B cell (primary cell): ENCODE measurements around the gene RAD9A.

Source experiments
- EZH2 ChIP-seq: IDR thresholded peaks from 2 replicates; pipeline ENCODE4 v1.6.1; 2012; ENCODE audit warnings: borderline replicate concordance, low read depth, mild to moderate bottlenecking, moderate library complexity, low read length; ENCODE audit not compliant: insufficient read depth, poor library complexity, severe bottlenecking
- TF ChIP-seq, protein P1 (sequence below): fragments of 200-600 bp; IDR thresholded peaks from one replicate; pipeline ENCODE4 v1.8.0; 2022; ENCODE audit warnings: antibody characterized with exemption, mild to moderate bottlenecking

DNA sequence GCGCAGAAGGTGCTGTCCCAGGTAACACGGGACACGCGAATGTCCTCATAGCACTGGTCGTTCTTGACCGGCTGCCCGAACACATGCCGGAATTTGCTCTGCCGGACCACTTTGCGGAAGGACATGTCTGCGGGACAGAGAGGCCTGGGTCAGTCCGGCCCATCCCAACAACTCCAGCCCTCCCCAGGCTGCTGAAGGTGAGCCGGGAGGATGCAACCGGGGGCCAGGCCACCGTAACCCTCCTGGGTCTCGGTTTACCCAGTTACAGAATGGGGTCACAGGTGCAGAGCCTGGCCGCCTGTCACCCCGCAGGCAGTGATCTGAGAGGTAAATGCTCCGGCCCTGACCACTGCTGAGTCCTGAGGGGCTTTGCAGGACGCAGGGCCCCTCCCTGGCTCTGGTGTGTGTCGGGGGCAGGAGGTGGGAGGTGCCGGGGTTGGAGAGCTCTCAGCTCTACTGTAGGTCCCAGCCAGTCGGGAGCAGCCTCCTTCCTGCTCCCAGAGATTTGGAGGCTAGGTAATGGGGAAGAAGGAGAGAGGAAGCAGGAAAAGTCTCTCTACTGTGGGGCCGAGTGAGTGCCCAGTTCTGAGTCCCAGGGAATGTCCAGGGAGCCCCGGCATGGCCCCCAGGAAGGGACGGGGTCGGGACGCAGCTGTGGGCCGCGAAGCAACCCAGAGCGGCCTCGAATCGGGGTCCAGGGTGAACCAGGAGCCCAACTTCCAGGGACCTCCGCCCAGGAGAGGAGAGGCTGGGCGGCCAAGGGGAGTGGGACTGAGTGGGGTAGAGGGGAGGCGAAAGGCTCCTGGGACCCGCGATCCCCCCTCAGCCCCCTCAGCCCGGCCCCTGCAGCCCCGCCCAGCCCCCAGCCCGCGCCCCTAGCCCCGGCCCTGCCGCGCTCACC, 51.0 kb downstream of the RAD9A start:
- no peak for TF ChIP-seq EZH2
- TF ChIP-seq, protein P1, sequence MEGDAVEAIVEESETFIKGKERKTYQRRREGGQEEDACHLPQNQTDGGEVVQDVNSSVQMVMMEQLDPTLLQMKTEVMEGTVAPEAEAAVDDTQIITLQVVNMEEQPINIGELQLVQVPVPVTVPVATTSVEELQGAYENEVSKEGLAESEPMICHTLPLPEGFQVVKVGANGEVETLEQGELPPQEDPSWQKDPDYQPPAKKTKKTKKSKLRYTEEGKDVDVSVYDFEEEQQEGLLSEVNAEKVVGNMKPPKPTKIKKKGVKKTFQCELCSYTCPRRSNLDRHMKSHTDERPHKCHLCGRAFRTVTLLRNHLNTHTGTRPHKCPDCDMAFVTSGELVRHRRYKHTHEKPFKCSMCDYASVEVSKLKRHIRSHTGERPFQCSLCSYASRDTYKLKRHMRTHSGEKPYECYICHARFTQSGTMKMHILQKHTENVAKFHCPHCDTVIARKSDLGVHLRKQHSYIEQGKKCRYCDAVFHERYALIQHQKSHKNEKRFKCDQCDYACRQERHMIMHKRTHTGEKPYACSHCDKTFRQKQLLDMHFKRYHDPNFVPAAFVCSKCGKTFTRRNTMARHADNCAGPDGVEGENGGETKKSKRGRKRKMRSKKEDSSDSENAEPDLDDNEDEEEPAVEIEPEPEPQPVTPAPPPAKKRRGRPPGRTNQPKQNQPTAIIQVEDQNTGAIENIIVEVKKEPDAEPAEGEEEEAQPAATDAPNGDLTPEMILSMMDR, result no peak
